IPS DF 4.7 (cell line): ENCODE data around the gene WDPCP.
"Not testable (repeated sequence)": the region's sequence is repeated elsewhere in the genome, so short reads cannot be mapped to it uniquely, and the experiment has no call there.

Experiments used
- DNase-seq: peaks from one replicate; pipeline ENCODE4 v3.0.0-alpha.2; 2013; ENCODE audit warnings: low spot score; ENCODE audit errors: extremely low read depth

The WDPCP gene

DNA sequence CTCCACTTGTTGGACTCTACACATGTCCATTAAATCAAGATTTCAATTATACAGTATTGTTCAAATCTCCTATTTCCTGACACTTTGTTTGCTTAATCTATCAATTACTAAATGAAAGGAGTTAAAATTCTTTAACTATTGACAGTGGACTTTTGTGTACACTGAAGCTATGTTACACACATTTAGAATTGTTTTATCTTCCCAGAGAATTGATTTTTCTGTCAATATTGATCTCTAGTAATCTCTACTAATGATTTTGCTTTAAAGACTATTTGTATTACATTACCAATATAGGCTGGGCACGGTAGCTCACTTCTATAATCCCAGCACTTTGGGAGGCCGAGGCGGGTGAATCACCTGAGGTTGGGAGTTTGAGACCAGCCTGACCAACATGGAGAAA, 215.7 kb downstream of the WDPCP start:
- no peak for DNase-seq

- no peak for DNase-seq
Measured at GRCh38 chr2:63369146-63369545, 219.1 kb downstream of the WDPCP start.

- DNase-seq: no peak
Measured at GRCh38 chr2:63364866-63365265, 223.4 kb downstream of the WDPCP start.

DNA sequence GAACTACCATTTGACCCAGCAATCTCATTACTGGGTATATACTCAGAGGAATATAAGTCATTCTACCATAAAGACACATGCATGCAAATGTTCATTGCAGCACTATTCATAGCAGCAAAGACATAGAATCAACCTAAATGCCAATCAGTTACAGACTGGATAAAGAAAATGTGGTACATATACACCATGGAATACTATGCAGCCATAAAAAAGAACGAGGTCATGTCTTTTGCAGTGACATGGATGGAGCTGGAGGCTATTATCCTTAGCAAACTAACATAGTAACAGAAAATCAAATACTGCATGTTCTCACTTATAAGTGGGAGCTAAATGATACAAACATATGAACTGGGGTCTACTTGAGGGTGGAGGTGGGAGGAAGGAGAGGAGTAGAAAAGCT, 230.6 kb downstream of the WDPCP start:
- not testable (repeated sequence) for DNase-seq

DNA sequence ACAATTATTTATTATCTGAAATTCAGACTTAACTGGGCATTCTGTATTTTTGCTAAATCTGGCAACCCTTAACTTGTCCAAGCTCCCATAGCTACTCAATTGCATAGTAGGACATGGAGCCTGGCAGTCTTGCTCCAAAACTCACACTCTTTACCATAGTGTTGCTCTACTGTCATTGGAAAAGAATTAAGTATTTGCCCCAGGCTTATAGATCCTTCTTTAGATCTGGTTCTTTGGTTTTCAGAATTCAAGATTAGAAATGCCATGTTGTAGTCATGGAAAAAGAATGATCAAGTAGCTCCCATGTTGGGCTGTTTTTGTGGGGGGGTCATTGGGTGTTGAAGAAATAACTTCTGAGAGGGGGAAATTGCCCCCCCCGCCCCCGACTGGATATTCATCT, 240.9 kb downstream of the WDPCP start:
- no peak for DNase-seq

GRCh38 chr2:63346411-63346810, 241.9 kb downstream of the WDPCP start:
- DNase-seq: no peak

GRCh38 chr2:63345285-63345633, 243.0 kb downstream of the WDPCP start:
- no peak for DNase-seq

- DNase-seq: no peak
Measured at GRCh38 chr2:63344575-63345284, 243.5 kb downstream of the WDPCP start.

DNA sequence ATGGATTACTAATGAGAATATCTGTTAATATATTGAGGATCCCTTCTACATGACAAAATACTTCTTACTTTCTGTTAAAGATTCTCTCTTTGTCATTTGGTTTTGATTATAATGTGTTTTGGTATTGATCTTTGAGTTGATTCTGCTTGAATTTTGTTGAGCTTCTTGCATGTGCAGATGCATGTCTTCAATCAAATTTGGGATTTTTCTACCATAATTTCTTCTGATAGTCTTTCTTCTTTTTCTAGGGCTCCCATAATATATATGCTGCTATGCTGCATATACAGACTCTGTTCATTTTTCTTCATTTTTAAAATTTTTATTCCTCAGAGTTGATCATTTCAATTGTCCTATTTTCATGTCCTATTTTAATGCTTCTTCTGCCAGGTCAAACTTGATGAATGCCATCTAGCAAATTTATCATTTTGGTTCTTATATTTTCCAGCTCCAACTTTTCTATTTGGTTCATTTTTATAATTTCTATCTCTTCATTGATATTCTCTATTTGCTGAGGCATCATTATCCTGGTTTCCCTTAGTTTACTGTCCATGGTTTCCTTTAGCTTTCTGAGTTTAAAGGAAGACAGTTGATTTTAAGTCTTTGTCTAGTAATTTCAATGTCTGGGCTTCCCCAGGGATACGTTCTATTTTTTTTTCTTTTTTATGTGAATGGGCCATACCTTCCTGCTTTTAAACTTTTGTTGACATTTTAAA, 244.7 kb downstream of the WDPCP start:
- DNase-seq: no peak

DNA sequence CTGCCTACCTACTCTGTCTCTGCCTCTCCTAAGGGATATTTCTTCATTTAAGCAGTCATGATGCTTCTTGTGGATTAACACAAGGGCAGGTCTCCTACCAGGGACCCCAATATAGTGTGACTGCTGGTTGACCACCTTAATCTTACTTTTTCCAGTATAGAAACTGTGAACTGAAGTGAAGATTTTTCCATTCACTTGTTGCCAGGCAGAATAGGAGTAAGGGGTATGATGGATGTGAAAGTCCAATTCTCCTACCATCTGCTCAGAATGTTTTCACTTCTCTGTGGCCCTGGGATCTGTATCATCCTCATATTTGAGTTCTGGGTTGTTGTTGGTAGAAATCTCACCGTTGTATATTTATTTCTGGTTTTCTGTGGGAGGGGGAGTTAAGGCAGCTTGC, 247.8 kb downstream of the WDPCP start:
- no peak for DNase-seq

DNA sequence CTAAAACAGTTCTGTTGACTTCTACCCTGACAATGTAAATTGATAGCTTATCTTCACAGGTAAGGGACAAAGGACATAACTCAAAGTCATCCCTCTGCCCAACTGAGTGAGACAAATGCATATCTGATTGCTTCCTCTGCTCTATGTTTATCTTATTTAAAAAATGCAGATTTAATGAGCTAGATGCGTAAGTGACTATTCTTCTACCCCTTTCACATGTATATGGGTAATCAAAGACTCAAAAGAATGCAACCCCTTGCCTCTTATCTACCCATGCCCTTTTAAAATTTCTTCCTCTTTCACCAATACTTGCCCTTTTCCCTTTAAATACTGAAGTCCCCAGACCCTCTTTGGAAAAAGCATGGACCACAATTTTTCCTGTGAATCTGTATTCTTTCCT, 253.4 kb downstream of the WDPCP start:
- DNase-seq: no peak

DNA sequence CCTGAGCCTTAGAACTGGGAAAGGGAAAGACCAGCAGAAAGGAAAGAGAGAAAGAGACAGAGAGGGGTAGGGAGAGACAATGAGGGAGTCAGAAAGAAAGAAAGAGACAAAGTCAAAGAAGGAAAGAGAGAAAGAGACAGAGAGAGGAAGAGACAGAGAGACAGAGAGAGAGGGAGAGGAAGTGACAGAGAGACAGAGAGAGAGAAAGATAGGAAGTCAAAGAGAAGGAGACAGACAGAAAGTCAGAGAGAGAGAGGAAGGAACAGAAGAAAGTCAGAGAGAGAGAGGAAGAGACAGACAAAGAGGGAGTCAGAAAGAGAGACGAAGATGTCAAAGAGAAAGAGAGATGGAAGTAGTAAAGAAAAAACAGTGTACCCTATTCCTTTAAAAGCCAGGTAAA, 261.8 kb downstream of the WDPCP start:
- DNase-seq: no peak

GRCh38 chr2:63323662-63324061, 264.6 kb downstream of the WDPCP start:
- DNase-seq: not testable (repeated sequence)

DNA sequence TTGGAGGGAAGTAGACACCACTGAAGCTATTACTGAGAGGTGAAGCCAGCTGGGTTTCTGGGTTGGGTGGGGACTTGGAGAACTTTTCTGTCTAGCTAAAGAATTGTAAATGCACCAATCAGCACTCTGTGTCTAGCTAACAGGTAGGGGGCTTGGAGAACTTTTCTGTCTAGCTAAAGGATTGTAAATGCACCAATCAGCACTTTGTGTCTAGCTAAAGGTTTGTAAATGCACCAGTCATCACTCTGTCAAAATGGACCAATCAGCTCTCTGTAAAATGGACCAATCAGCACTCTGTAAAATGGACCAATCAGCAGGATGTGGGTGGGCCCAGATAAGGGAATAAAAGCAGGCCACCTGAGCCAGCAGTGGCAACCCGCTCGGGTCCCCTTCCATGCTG, 266.3 kb downstream of the WDPCP start:
- not testable (repeated sequence) for DNase-seq

GRCh38 chr2:63320669-63321068, 267.6 kb downstream of the WDPCP start:
- DNase-seq: no peak

DNA sequence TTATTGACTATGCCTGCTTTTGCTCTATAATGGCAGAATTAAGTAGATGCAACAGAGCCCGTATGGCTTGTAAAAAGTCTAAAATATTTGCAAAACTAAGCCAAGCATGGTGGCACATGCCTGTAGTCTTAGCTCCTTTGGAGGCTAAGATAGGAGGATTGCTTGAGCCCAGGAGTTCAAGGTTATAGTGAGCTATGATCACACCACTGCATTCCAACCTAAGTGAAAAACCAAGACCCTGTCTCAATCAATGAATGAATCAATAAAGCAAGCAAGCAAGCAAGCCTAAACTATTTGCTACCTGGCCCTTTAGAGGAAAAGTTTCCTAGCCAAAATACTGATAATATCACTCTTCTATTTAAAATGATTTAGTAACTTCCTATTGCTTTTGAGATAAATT, 277.7 kb downstream of the WDPCP start:
- no peak for DNase-seq

DNA sequence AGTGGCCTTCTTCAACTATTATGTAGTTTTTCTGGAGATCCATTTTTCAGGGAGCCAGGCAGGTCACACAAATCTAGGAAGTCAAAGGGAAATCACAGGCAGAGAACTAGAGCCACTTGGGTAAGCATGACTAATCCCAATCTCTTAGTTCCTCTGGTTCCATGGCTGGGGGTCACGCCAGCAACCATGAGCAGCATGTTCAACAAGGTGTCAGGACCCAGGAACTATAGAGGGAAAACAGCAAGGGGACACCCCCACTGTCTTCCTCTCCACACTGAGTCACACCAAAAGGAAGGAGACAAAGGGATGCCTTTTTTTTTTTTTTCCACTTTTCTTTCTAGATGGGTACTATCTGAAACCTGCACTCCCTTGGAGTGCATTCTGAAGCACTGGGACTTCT, 286.8 kb downstream of the WDPCP start:
- no peak for DNase-seq

- DNase-seq: peak; percentile 22
Measured at GRCh38 chr2:63300835-63301234, 287.4 kb downstream of the WDPCP start.

GRCh38 chr2:63287956-63288355, 300.3 kb downstream of the WDPCP start:
- DNase-seq: no peak

GRCh38 chr2:63286520-63286919, 301.8 kb downstream of the WDPCP start:
- not testable (repeated sequence) for DNase-seq

DNA sequence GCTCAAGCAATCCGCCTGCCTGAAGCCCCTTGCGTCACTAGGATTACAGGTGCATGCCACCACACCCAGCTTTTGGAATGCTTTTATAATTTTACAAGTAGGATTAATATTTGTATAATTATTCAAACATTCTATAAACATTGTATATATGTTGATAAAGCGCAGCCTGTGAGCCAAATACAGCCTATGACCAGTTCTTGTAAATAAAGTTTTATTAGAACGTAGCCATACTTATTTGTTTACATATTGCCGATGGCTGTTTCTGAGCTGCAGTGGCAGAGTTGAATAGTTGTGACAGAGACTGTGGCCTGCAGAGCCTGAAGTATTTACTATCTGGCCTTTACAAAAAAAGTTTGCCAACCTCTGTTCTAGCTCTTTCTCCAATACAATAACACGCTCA, 305.0 kb downstream of the WDPCP start:
- DNase-seq: no peak

DNA sequence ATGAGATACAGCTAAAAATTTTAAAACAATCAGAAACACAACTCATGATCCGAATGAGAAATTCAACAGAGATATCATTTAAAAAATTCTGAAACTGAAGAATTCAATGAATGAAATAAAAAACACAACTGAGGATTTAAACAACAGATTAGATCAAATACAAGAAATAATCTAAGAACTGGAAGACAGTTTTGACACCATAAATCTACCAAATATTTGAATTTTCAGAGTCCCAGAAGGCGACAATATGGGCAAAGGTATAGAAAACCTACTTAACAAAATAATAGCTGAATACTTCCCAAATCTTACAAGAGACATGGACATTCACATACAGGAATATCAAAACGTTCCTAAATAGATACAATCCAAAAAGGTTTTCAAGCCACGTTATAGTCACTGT, 315.7 kb downstream of the WDPCP start:
- DNase-seq: no peak

DNA sequence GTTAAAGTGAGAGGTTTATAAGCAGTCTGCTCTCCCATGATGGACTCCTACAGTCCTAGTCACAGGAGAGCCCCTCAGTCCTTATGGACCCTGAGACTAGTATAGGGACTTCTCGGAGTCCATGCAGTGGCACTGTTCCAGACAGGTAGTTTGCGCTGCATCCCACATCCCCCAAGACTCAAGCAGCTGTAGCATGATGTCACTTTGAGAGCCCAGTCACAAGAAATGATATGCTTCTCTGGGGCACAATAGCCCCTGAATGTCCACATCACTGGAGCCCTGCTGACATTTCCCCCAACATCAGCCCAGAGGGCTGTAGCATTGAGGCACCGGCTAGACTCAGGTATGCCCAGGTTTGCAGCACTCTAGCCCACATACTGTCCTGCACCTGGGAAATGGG, 317.6 kb downstream of the WDPCP start:
- DNase-seq: no peak
